ENCODE data around the gene ACTN4.

GRCh38 chr19:38727306-38727867 is 79.9 kb downstream of the ACTN4 start:
- TF ChIP-seq, protein P1, sequence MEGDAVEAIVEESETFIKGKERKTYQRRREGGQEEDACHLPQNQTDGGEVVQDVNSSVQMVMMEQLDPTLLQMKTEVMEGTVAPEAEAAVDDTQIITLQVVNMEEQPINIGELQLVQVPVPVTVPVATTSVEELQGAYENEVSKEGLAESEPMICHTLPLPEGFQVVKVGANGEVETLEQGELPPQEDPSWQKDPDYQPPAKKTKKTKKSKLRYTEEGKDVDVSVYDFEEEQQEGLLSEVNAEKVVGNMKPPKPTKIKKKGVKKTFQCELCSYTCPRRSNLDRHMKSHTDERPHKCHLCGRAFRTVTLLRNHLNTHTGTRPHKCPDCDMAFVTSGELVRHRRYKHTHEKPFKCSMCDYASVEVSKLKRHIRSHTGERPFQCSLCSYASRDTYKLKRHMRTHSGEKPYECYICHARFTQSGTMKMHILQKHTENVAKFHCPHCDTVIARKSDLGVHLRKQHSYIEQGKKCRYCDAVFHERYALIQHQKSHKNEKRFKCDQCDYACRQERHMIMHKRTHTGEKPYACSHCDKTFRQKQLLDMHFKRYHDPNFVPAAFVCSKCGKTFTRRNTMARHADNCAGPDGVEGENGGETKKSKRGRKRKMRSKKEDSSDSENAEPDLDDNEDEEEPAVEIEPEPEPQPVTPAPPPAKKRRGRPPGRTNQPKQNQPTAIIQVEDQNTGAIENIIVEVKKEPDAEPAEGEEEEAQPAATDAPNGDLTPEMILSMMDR (IDR thresholded peaks at IDR 0.05; ENCODE audit: borderline replicate concordance, extremely low read depth, low read length, poor library complexity, severe bottlenecking) = no peak
- no peak for TF ChIP-seq EZH2 (IDR thresholded peaks at IDR 0.05; ENCODE audit: borderline replicate concordance, low read depth, low read length, severe bottlenecking)

All from DND-41 (cell line).